ENCODE measurements around the gene ARPP19.

The ARPP19 gene

DNA sequence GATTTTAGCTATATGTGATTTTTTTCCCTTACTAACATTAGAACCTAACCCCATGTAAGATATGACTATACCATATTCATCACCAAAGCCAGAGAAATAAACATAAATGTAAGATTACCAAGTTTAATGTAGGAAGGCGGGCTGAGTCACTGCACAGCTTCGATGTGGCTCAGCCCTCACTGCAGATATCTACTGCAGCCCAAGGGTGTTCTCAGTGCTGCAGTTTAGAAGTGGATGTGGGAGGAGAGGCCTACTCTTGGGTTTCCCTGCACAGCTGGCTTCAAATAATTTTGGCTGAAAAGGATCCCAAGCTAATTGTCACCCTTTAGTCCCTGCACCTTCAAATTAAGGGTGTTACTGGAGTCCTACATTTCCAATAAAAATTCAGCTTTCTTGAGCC is 9.3 kb downstream of the ARPP19 start:
- TF ChIP-seq CTCF (IDR thresholded peaks at IDR 0.05; ENCODE audit: insufficient read depth, low read depth, low read length, missing control alignments), result no peak
- DNase-seq (ENCODE audit: low read depth), result peak; percentile 57
- no peak overlapping the region for H3K4me3 ChIP-seq (ENCODE audit: low read depth, low read length)

DNA sequence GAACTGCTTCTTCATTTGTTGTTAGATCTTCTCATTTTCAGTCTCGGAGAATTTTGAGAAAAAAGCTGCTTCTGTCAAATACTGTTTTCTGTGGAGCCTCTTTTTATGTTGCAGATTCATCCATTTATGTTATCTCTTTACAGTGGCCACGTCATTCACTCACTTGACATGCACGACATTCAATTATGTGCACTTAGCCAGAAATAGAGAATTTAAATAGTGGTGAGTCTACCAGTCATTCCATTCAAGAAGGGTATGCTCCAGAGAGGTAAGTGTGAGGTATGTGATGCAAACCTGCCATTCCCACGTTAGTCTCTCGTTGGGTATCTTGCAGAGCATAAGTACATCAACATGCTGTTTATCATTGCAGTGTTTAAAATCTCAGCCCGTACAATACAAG is 9.8 kb downstream of the ARPP19 start:
- no peak for TF ChIP-seq CTCF (IDR thresholded peaks at IDR 0.05; ENCODE audit: insufficient read depth, low read depth, low read length, missing control alignments)
- peak; percentile 60 for DNase-seq (ENCODE audit: low read depth)
- H3K4me3 ChIP-seq (ENCODE audit: low read depth, low read length), result peak overlapping the region; percentile 36; the same call in 1 of the 2 replicates

GRCh38 chr15:52558196-52558595 is 10.6 kb downstream of the ARPP19 start:
- H3K4me3 ChIP-seq (ENCODE audit: low read depth, low read length), result peak overlapping the region; percentile 36
- TF ChIP-seq CTCF (IDR thresholded peaks at IDR 0.05; ENCODE audit: insufficient read depth, low read depth, low read length, missing control alignments), result no peak
- peak; percentile 91 for DNase-seq (ENCODE audit: low read depth)

DNA sequence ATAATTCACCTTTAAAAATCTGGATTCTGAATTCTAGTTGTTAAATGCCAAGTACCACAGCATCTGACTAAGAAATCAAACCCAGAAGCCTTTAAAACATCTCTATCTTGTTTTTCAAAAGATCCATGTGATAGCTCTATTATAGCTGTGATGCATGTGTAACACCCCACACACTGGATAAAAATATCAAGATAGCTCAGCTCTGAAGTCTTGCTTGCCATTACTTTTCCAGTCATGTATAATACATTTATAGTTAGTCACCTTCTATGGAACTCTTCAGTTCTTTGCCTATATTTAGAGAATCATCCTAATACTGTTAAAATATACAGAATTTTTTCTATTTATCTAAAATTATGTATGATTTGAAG is 11.6 kb downstream of the ARPP19 start:
- DNase-seq (ENCODE audit: low read depth), result no peak
- no peak overlapping the region for H3K4me3 ChIP-seq (ENCODE audit: low read depth, low read length)
- no peak for TF ChIP-seq CTCF (IDR thresholded peaks at IDR 0.05; ENCODE audit: insufficient read depth, low read depth, low read length, missing control alignments)

DNA sequence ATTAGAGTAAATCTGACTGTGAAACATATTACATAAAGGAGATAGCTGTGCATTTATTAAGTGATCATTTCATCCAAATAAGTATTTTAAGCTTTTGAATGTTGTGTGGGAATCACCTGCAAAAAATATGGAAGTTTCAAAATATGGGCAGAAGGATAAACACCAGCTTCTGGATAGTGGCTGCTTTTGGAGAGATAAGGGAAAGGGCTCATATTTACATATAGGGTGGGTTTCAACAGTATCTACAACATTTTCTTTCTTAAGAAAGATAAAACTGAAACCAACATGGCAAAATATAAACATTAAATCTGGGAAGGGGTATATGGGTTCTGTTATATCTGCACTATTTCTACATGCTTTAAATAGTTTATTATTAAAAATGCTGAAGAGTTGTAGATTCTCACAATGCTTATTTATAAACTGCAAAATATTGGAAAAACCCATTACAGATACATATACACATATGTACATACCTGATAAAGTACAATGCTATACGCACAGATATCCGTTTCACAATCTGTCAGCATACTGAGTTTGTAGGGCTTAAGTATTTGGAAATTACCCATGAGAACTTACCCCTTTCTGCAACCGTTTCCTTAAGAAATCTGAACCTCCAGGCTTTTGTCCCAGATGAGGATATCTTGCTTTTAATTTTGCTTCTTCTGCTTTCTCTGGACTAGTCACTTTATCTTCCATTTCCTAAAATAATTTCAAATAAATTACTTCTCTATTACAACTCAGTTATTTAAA is 12.1 kb downstream of the ARPP19 start:
- peak; percentile 33 for DNase-seq (ENCODE audit: low read depth)
- no peak for TF ChIP-seq CTCF (IDR thresholded peaks at IDR 0.05; ENCODE audit: insufficient read depth, low read depth, low read length, missing control alignments)
- H3K4me3 ChIP-seq (ENCODE audit: low read depth, low read length), result no peak overlapping the region

GRCh38 chr15:52552303-52552702 is 16.5 kb downstream of the ARPP19 start:
- DNase-seq (ENCODE audit: low read depth), result no peak

More at GRCh38 chr15:52552303-52552702, 16.5 kb downstream of the ARPP19 start:
- H3K4me3 ChIP-seq (ENCODE audit: low read depth, low read length), result no peak overlapping the region
- no peak for TF ChIP-seq CTCF (IDR thresholded peaks at IDR 0.05; ENCODE audit: insufficient read depth, low read depth, low read length, missing control alignments)

Measured in GM12865 (cell line).